Endothelial cell of umbilical vein (primary cell): ENCODE measurements around the gene EHMT1. TPM values are rescaled to one million over a fixed set of nuclear protein-coding genes. Genes with fewer than 3 reads are reported as not detected.

ENCODE experiments used
- BruUV-seq: library from RNA; stranded (reverse); fragments of 400-500 nt; replicated peaks from 2 replicates; lab custom pipeline; 2021; lab: Mats Ljungman, UMichigan
- CTCF ChIA-PET: fragments of 300-600, 350-600 bp; sonication (Branson Sonifier 250); formaldehyde crosslinking; loops from one replicate; lab custom pipeline; 2021; ENCODE audit warnings: antibody characterized with exemption, inconsistent platforms; lab: Charles Lee
- POLR2A ChIA-PET: fragments of 300-600, 350-600 bp; sonication (Branson Sonifier 250); formaldehyde crosslinking; loops from one replicate; lab custom pipeline; 2021; ENCODE audit warnings: antibody characterized with exemption, inconsistent platforms; lab: Charles Lee
- DNase-seq: peaks from one replicate; pipeline ENCODE4 v3.0.0-alpha.2; 2011; ENCODE audit warnings: low read depth, low spot score
- FAIRE-seq: peaks from 2 replicates; lab custom pipeline; 2011; peaks lifted over from hg19 to GRCh38; lab: Jason Lieb, UNC
- H2AFZ ChIP-seq: 2 replicates; pipeline ENCODE4 v1.6.0; 2012; ENCODE audit warnings: low read depth, low read length, control low read depth, inconsistent platforms
- H3K27ac ChIP-seq: 2 replicates; pipeline ENCODE4 v1.5.1; 2011; ENCODE audit warnings: low read depth, mild to moderate bottlenecking, control low read depth, low read length, moderate library complexity; ENCODE audit not compliant: insufficient read depth
- H3K27me3 ChIP-seq, 2 experiments: 2 replicates each; pipeline versions ENCODE4 v1.6.0 to v1.6.1; 2011; ENCODE audit warnings: low read length in 2 of 2, mixed read lengths in 1 of 2; ENCODE audit not compliant: control insufficient read depth in 2 of 2, insufficient read depth in 2 of 2
- H3K36me3 ChIP-seq, 2 experiments: 2 replicates in 1 of 2; 3 replicates in 1 of 2; pipeline ENCODE4 v1.5.1; 2011; ENCODE audit warnings: low read length in 2 of 2, mild to moderate bottlenecking in 1 of 2, moderate library complexity in 1 of 2; ENCODE audit not compliant: control insufficient read depth in 2 of 2, insufficient read depth in 2 of 2; ENCODE audit errors: extremely low read depth in 1 of 2
- H3K4me1 ChIP-seq: 3 replicates; pipeline ENCODE4 v1.5.1; 2011; ENCODE audit warnings: mild to moderate bottlenecking, low read length; ENCODE audit not compliant: control insufficient read depth, insufficient read depth; ENCODE audit errors: extremely low read depth
- H3K4me2 ChIP-seq: 2 replicates; pipeline ENCODE4 v1.6.1; 2011; ENCODE audit warnings: low read length, control low read depth, mixed read lengths; ENCODE audit not compliant: insufficient read depth
- H3K4me3 ChIP-seq, 3 experiments: fragments of 200-600 bp in 1 of 3; sonication (generic), shearing (Covaris generic) in 1 of 3; replicated peaks in 1 of 3; 2 replicates each; pipeline ENCODE4 v1.5.1; 2011 to 2016; ENCODE audit warnings: control low read depth in 3 of 3, low read length in 3 of 3, mild to moderate bottlenecking in 2 of 3, inconsistent platforms in 1 of 3, low read depth in 1 of 3, moderate library complexity in 1 of 3; ENCODE audit not compliant: insufficient read depth in 1 of 3
- H3K79me2 ChIP-seq: 2 replicates; pipeline ENCODE4 v1.6.0; 2012; ENCODE audit warnings: low read length, inconsistent platforms; ENCODE audit not compliant: control insufficient read depth, insufficient read depth
- H3K9ac ChIP-seq: replicated peaks from 2 replicates; pipeline ENCODE3; 2011; ENCODE audit warnings: low read length, control low read depth; ENCODE audit not compliant: insufficient read depth; ENCODE audit errors: extremely low read depth
- H3K9me1 ChIP-seq: replicated peaks from 3 replicates; pipeline ENCODE4 v1.6.0; 2011; ENCODE audit warnings: mild to moderate bottlenecking, low read length; ENCODE audit not compliant: control insufficient read depth, insufficient read depth; ENCODE audit errors: extremely low read depth
- H3K9me3 ChIP-seq: replicated peaks from 2 replicates; pipeline ENCODE4 v1.5.1; 2012; ENCODE audit warnings: low read length, inconsistent platforms; ENCODE audit not compliant: control insufficient read depth, insufficient read depth
- H4K20me1 ChIP-seq: replicated peaks from 2 replicates; pipeline ENCODE3; 2011; ENCODE audit warnings: mild to moderate bottlenecking, low read length; ENCODE audit not compliant: control insufficient read depth, insufficient read depth; ENCODE audit errors: extremely low read depth
- EZH2 ChIP-seq: IDR thresholded peaks from 2 replicates; pipeline ENCODE4 v1.6.1; 2012; ENCODE audit warnings: borderline replicate concordance, low read depth, mild to moderate bottlenecking, moderate library complexity, low read length, inconsistent platforms; ENCODE audit not compliant: severe bottlenecking
- FOS ChIP-seq: IDR thresholded peaks from 2 replicates; pipeline ENCODE4 v1.6.1; 2011; ENCODE audit warnings: mild to moderate bottlenecking, low read length, moderate library complexity, borderline replicate concordance; ENCODE audit not compliant: insufficient read depth
- GATA2 ChIP-seq: IDR thresholded peaks from 2 replicates; pipeline ENCODE4 v1.7.0; 2011; ENCODE audit warnings: low read depth, mild to moderate bottlenecking, moderate library complexity, mixed read lengths, low read length; ENCODE audit not compliant: insufficient read length, insufficient read depth
- JUN ChIP-seq: IDR thresholded peaks from 2 replicates; pipeline ENCODE4 v1.6.1; 2011; ENCODE audit warnings: borderline replicate concordance, low read depth; ENCODE audit not compliant: insufficient read length, insufficient read depth
- MYC ChIP-seq: IDR thresholded peaks from one replicate; pipeline ENCODE4 v1.6.1; 2011; ENCODE audit warnings: mild to moderate bottlenecking, low read depth, low read length
- POLR2A ChIP-seq: IDR thresholded peaks from 2 replicates; pipeline ENCODE4 v1.6.1; 2012; ENCODE audit warnings: low read depth, mild to moderate bottlenecking, control low read depth, low read length
- POLR2AphosphoS5 ChIP-seq: IDR thresholded peaks from 2 replicates; pipeline ENCODE4 v1.6.1; 2012; ENCODE audit warnings: low read depth, mild to moderate bottlenecking, control low read depth, low read length, moderate library complexity; ENCODE audit not compliant: insufficient read depth
- dilution Hi-C: fragments of 300-500 bp; cut with MboI; formaldehyde crosslinking; loops from one replicate; pipeline ENCODE4 v1.15.0; 2019; ENCODE audit warnings: low sequenced_read_pairs; ENCODE audit not compliant: extremely low pct_ligation_motif_present
- intact Hi-C: fragments of 100-400 bp; cut with micrococcal nuclease; formaldehyde crosslinking; loops from one replicate; pipeline ENCODE4 v1.10.0; 2022
- polyA plus RNA-seq, 4 experiments: library from polyadenylated mRNA; depleted of rRNA in 3 of 4; stranded (reverse) in 3 of 4; unstranded in 1 of 4; fragments of >200 nt; gene quantifications; 2 replicates each; pipeline versions ENCODE4 v1.2.1 to v1.2.3, GENCODE V29; 2011 to 2012; ENCODE audit warnings: missing spikeins in 1 of 4
- total RNA-seq: library from RNA; stranded (reverse); gene quantifications from 2 replicates; pipeline ENCODE4 v1.2.3, GENCODE V29; 2021
- TF ChIP-seq, protein P1 (sequence below), 2 donors: IDR thresholded peaks; 1 replicate in 1 of 2; 2 replicates in 1 of 2; pipeline ENCODE4 v1.5.1; 2011; ENCODE audit warnings: low read length in 2 of 2, mild to moderate bottlenecking in 2 of 2, moderate library complexity in 2 of 2, control low read depth in 1 of 2, inconsistent platforms in 1 of 2, low read depth in 1 of 2; ENCODE audit not compliant: insufficient read depth in 1 of 2; ENCODE audit errors: extremely low read depth in 1 of 2
- TF ChIP-seq, protein P2 (sequence below): IDR thresholded peaks from 2 replicates; pipeline ENCODE4 v1.6.1; 2011; ENCODE audit not compliant: insufficient read depth, insufficient read length

EHMT1 gene
- total and polyA plus RNA-seq, 2 donors (not counting 3 experiments of a cell fraction or from before 2014, with no cell fraction given) = 48.2 to 104 TPM

DNA sequence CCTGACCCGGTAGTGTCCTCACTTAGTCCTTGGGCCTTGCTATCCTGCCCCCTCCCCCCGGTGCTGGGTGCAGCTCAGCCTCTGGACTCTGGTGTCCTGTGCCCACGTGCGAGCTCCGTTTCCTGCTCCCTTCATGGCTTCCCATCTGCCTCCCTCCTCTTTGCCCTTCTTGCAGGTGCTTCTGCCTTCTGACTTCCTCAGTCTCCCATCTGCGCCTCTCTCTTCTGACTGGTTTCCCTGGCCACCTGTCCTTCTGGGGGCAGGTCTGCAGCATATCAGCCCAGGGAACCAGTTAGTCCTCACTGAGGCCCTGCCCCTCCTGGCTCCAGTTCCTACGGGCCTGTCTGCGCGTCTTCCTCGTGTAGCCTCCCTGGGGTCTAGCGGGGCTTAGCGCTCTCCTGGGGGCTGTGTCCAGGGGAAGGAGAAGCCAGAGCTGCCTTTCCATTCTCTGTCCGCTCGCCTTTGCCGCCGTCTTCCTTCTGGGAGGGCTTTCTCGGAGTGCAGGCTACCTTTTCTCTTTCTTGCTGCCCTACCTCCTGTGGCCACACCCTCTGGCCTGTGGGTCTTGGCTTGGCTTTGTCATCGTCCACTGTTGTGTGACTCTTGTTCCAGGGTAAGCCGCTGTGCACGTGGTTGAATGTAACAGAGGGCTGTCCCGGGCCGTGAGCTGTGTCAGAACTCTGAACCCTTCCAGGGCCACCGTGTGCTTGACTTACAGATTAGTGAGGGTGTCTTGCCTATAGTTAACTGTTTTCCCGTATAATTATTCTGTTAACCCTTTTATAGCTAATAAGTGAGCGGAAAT lies 51.8 kb downstream of the EHMT1 start:
- no peak overlapping the region for H3K4me2 ChIP-seq
- no peak for FAIRE-seq
- no peak overlapping the region for H3K4me3 ChIP-seq
- peaks cover 0 to 3% of the 10 kb centered on the region in 2 experiments for H3K36me3 ChIP-seq
- ChIA-PET POLR2A (no interaction called here), CTCF (interaction anchor here (1.9 kb wide), 1 partner anchor 25 kb away, joined by 5 read pairs; no protein-coding TSS in a partner anchor)
- TF ChIP-seq, protein P1, sequence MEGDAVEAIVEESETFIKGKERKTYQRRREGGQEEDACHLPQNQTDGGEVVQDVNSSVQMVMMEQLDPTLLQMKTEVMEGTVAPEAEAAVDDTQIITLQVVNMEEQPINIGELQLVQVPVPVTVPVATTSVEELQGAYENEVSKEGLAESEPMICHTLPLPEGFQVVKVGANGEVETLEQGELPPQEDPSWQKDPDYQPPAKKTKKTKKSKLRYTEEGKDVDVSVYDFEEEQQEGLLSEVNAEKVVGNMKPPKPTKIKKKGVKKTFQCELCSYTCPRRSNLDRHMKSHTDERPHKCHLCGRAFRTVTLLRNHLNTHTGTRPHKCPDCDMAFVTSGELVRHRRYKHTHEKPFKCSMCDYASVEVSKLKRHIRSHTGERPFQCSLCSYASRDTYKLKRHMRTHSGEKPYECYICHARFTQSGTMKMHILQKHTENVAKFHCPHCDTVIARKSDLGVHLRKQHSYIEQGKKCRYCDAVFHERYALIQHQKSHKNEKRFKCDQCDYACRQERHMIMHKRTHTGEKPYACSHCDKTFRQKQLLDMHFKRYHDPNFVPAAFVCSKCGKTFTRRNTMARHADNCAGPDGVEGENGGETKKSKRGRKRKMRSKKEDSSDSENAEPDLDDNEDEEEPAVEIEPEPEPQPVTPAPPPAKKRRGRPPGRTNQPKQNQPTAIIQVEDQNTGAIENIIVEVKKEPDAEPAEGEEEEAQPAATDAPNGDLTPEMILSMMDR (IDR thresholded peaks at IDR 0.05; ENCODE audit: extremely low read depth in 1 of 2, insufficient read depth in 1 of 2, low read depth in 1 of 2, low read length in 2 of 2) = no peak
- no peak for TF ChIP-seq GATA2
- TF ChIP-seq POLR2AphosphoS5 = no peak
- TF ChIP-seq JUN = no peak
- no peak for TF ChIP-seq POLR2A
- no peak for TF ChIP-seq FOS
- TF ChIP-seq MYC = no peak
- TF ChIP-seq, protein P2, sequence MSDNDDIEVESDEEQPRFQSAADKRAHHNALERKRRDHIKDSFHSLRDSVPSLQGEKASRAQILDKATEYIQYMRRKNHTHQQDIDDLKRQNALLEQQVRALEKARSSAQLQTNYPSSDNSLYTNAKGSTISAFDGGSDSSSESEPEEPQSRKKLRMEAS = no peak
- no peak for TF ChIP-seq EZH2
- BruUV-seq = no TSS peak
- no peaks in the 10 kb centered on the region for H3K9me3 ChIP-seq
- no peaks in the 10 kb centered on the region for H3K9me1 ChIP-seq
- no peak overlapping the region for H2AFZ ChIP-seq
- no peak overlapping the region for H3K27ac ChIP-seq
- DNase-seq = no peak
- H3K9ac ChIP-seq = no peak overlapping the region
- H3K79me2 ChIP-seq = peaks cover 72% of the 10 kb centered on the region
- H3K27me3 ChIP-seq = no peaks in the 10 kb centered on the region
- dilution Hi-C loops = no loop called here
- intact Hi-C loops = loop anchor here (5.0 to 10.0 kb wide), 2 partner anchors 48 to 84 kb away; no protein-coding TSS in a partner anchor
- peaks cover 4% of the 10 kb centered on the region for H4K20me1 ChIP-seq
- H3K4me1 ChIP-seq = peaks cover 13% of the 10 kb centered on the region
